RWPE2 (cell line): ENCODE data around the gene BMI1.

Source experiments
- ATAC-seq: fragments of 200-7000 bp; cut with Tn5 transposase; 3 replicates; pipeline ENCODE4 v1.9.1; 2021; ENCODE audit warnings: low read depth
- DNase-seq: peaks from one replicate; pipeline ENCODE4 v3.0.0-alpha.2; 2020; ENCODE audit warnings: low spot score
- H3K27ac ChIP-seq: fragments of 450-650 bp; 2 replicates; pipeline ENCODE4 v1.5.1; 2017; ENCODE audit warnings: mild to moderate bottlenecking; ENCODE audit not compliant: poor library complexity, severe bottlenecking
- H3K27me3 ChIP-seq: fragments of 250-450 bp; sonication (Bioruptor Pico); 2 replicates; pipeline ENCODE4 v1.5.1; 2021; ENCODE audit warnings: mild to moderate bottlenecking, moderate library complexity; ENCODE audit not compliant: insufficient read depth, poor library complexity, severe bottlenecking
- H3K36me3 ChIP-seq: fragments of 250-450 bp; sonication (Bioruptor Pico); 2 replicates; pipeline ENCODE4 v1.5.1; 2020; ENCODE audit warnings: low read depth, mild to moderate bottlenecking, moderate library complexity
- H3K4me1 ChIP-seq: fragments of 250-450 bp; sonication (Bioruptor Pico); 2 replicates; pipeline ENCODE4 v1.5.1; 2021; ENCODE audit warnings: mild to moderate bottlenecking, moderate library complexity; ENCODE audit not compliant: insufficient read depth, poor library complexity, severe bottlenecking
- H3K4me3 ChIP-seq: fragments of 250-450 bp; sonication (Bioruptor Pico); 2 replicates; pipeline ENCODE4 v1.5.1; 2021; ENCODE audit warnings: mild to moderate bottlenecking, moderate library complexity; ENCODE audit not compliant: severe bottlenecking
- H3K9me3 ChIP-seq: fragments of 250-450 bp; sonication (Bioruptor Pico); 2 replicates; pipeline ENCODE4 v1.5.1; 2021; ENCODE audit warnings: mild to moderate bottlenecking, moderate library complexity; ENCODE audit not compliant: severe bottlenecking
- CTCF ChIP-seq: fragments of 450-650 bp; IDR thresholded peaks from one replicate; pipeline ENCODE4 v1.5.1; 2017; ENCODE audit warnings: mild to moderate bottlenecking, moderate library complexity; ENCODE audit not compliant: poor library complexity, severe bottlenecking

The BMI1 gene

GRCh38 chr10:22320591-22321155 is at the start of gene BMI1:
Gene BMI1 (plus strand): TSS chr10:22321099. CDS start chr10:22326450, 5,351 bp downstream.
- Histone ChIP-seq H3K4me3 (peak within 1 kb of the TSS; percentile 93), H3K4me1 (peaks cover 16% of the 10 kb centered on the region), H3K27ac (peak within 1 kb of the TSS; percentile 35), H3K27me3 (peaks cover 33% of the 10 kb centered on the region), H3K9me3 (no peaks in the 10 kb centered on the region), H3K36me3 (no peaks in the 10 kb centered on the region)
- TF ChIP-seq CTCF: peak; percentile 20
- no peak for DNase-seq
- ATAC-seq: peak; percentile 22

- Histone ChIP-seq H3K9me3 (no peaks in the 10 kb centered on the region), H3K36me3 (no peaks in the 10 kb centered on the region), H3K4me3 (no peak overlapping the region), H3K27ac (no peak overlapping the region), H3K4me1 (no peaks in the 10 kb centered on the region), H3K27me3 (no peaks in the 10 kb centered on the region)
- DNase-seq: no peak
- no peak for TF ChIP-seq CTCF
- no peak for ATAC-seq
Measured at GRCh38 chr10:22271786-22272185, 49.1 kb upstream of the BMI1 start.

- DNase-seq (no peak), ATAC-seq (no peak)
- H3K27me3 ChIP-seq: no peaks in the 10 kb centered on the region
- no peak for TF ChIP-seq CTCF
- H3K9me3 ChIP-seq: no peaks in the 10 kb centered on the region
- no peaks in the 10 kb centered on the region for H3K4me1 ChIP-seq
- no peaks in the 10 kb centered on the region for H3K36me3 ChIP-seq
- no peak overlapping the region for H3K27ac ChIP-seq
- H3K4me3 ChIP-seq: no peak overlapping the region
Measured at GRCh38 chr10:22278441-22278782, 42.5 kb upstream of the BMI1 start.

- Histone ChIP-seq H3K36me3 (no peaks in the 10 kb centered on the region), H3K27ac (no peak overlapping the region), H3K9me3 (no peaks in the 10 kb centered on the region), H3K4me1 (no peaks in the 10 kb centered on the region), H3K27me3 (no peaks in the 10 kb centered on the region), H3K4me3 (no peak overlapping the region)
- no peak for TF ChIP-seq CTCF
- DNase-seq (no peak), ATAC-seq (no peak)
Measured at GRCh38 chr10:22280078-22280477, 40.8 kb upstream of the BMI1 start.

- H3K9me3 ChIP-seq: no peaks in the 10 kb centered on the region
- H3K4me1 ChIP-seq: no peaks in the 10 kb centered on the region
- DNase-seq (no peak), ATAC-seq (no peak)
- H3K36me3 ChIP-seq: no peaks in the 10 kb centered on the region
- no peak for TF ChIP-seq CTCF
- no peaks in the 10 kb centered on the region for H3K27me3 ChIP-seq
- H3K4me3 ChIP-seq: no peak overlapping the region
- H3K27ac ChIP-seq: no peak overlapping the region
Measured at GRCh38 chr10:22285130-22285529, 35.8 kb upstream of the BMI1 start.
